OCI-LY3 (cell line): ENCODE results near the gene GRM2.

Source experiments
- H2AFZ ChIP-seq: fragments of 200-600, 300-600 bp; shearing (Covaris generic); 2 replicates; pipeline ENCODE4 v1.6.0; 2014; ENCODE audit warnings: antibody characterized with exemption, low read depth, low read length
- H3K27ac ChIP-seq: fragments of 200-600, 300-600 bp; sonication (generic); 2 replicates; pipeline ENCODE4 v1.5.1; 2014; ENCODE audit warnings: mild to moderate bottlenecking, low read length, moderate library complexity, mixed read lengths
- H3K27me3 ChIP-seq: fragments of 200-600, 300-600 bp; sonication (generic); 2 replicates; pipeline ENCODE4 v1.6.1; 2014; ENCODE audit warnings: low read depth, low read length, mixed read lengths
- H3K36me3 ChIP-seq: fragments of 200-600, 300-600 bp; sonication (generic); replicated peaks from 2 replicates; pipeline ENCODE3; 2014; ENCODE audit warnings: low read depth, low read length, mixed read lengths
- H3K4me1 ChIP-seq: fragments of 300-600, 200-600 bp; sonication (generic); 2 replicates; pipeline ENCODE4 v1.6.1; 2014; ENCODE audit warnings: low read length, mixed read lengths
- H3K4me2 ChIP-seq: fragments of 200-600, 300-600 bp; sonication (generic); 2 replicates; pipeline ENCODE4 v1.6.1; 2014; ENCODE audit warnings: low read length, mixed read lengths
- H3K4me3 ChIP-seq: fragments of 300-600, 200-600 bp; sonication (generic); 2 replicates; pipeline ENCODE4 v1.5.1; 2014; ENCODE audit warnings: antibody characterized with exemption, mild to moderate bottlenecking, low read length, moderate library complexity
- H3K79me2 ChIP-seq: fragments of 300-600, 200-600 bp; shearing (Covaris generic); 2 replicates; pipeline ENCODE4 v1.6.1; 2014; ENCODE audit warnings: mild to moderate bottlenecking, low read length, mixed read lengths
- H3K9ac ChIP-seq: fragments of 300-600, 200-600 bp; shearing (Covaris generic); 2 replicates; pipeline ENCODE4 v1.6.0; 2014; ENCODE audit warnings: mild to moderate bottlenecking, low read length, moderate library complexity
- H3K9me3 ChIP-seq: fragments of 200-600, 300-600 bp; shearing (Covaris generic); 2 replicates; pipeline ENCODE4 v1.6.1; 2014; ENCODE audit warnings: low read length, mixed read lengths; ENCODE audit not compliant: insufficient read depth
- H4K20me1 ChIP-seq: fragments of 200-600, 300-600 bp; sonication (generic); 2 replicates; pipeline ENCODE4 v1.6.1; 2016; ENCODE audit warnings: low read length, mixed read lengths; ENCODE audit not compliant: insufficient read depth
- CTCF ChIP-seq: fragments of 200-600, 300-600 bp; sonication (generic); IDR thresholded peaks from 2 replicates; pipeline ENCODE4 v1.5.1; 2014; ENCODE audit warnings: antibody characterized with exemption, low read length, low read depth
- EZH2phosphoT487 ChIP-seq: fragments of 200-600 bp; shearing (Covaris generic); IDR thresholded peaks from 2 replicates; pipeline ENCODE4 v1.6.1; 2018; ENCODE audit warnings: antibody characterized with exemption, mixed run types, low read depth

GRM2 gene

GRCh38 chr3:51680196-51680595 is 26.7 kb upstream of the GRM2 start:
- Histone ChIP-seq H4K20me1 (peaks cover 23% of the 10 kb centered on the region), H3K4me2 (no peak overlapping the region), H3K9me3 (no peaks in the 10 kb centered on the region), H3K79me2 (no peaks in the 10 kb centered on the region; the same call in 1 of the 2 replicates), H3K27ac (no peak overlapping the region), H2AFZ (no peak overlapping the region), H3K36me3 (peaks cover 33% of the 10 kb centered on the region), H3K4me1 (peaks cover 10% of the 10 kb centered on the region), H3K27me3 (no peaks in the 10 kb centered on the region), H3K9ac (no peak overlapping the region), H3K4me3 (no peak overlapping the region)
- TF ChIP-seq EZH2phosphoT487, result no peak
- TF ChIP-seq CTCF, result no peak

DNA sequence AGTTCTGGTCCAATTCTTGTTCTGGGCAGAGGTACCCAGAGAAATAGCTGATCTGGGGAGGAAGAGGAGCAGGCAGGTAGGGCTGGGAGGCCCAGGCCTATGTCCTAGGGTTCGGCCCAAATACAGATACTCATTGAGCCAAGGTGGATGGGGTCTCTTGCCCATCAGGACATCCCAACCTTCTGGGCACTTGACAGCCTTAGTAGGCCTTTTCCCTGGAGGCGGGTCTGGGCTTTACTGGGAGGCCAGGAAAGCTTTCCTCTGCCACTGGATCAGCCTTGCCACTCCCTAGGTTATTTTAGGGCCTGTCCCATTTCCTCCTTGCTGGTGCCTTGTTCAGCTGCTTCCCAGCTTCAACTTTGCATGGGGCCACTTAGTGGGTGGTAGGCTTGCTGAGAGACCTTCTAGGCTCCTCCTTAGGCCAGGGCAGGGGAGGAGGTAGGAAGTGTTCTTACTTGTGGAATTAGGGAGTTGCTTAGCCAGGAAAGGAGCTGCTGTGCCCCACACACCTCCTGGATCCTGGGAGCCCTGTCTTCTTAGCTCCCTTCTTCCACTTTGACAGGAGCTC is 26.1 kb upstream of the GRM2 start:
- Histone ChIP-seq H3K27me3 (no peaks in the 10 kb centered on the region), H2AFZ (no peak overlapping the region), H3K9ac (no peak overlapping the region), H4K20me1 (peaks cover 23% of the 10 kb centered on the region), H3K9me3 (no peaks in the 10 kb centered on the region), H3K4me3 (no peak overlapping the region), H3K79me2 (no peaks in the 10 kb centered on the region; the same call in 1 of the 2 replicates), H3K36me3 (peaks cover 34% of the 10 kb centered on the region), H3K4me2 (no peak overlapping the region), H3K4me1 (peaks cover 10% of the 10 kb centered on the region), H3K27ac (no peak overlapping the region)
- TF ChIP-seq EZH2phosphoT487 (no peak), CTCF (no peak)

DNA sequence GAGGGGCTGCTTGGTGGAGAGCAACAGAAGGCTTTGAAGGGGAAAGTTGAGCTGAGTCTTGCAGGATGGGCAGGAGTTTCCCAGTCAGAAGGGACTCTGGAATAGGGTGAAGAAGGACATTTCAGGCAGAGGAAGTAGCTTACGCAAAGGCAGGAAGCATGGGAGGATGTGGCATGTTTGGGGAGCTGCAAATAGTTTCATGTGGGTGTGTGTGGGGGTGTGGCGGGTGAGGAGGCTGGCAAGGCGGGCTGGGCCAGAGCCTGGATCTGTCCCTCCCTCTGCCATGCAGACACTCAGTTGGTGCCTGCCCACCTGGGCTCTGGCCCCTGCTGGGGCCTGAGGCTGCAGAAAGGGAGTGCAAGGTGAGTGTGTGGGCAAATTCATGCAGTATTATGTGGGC is 25.4 kb upstream of the GRM2 start:
- H3K4me3 ChIP-seq, result no peak overlapping the region
- no peak overlapping the region for H3K27ac ChIP-seq
- no peak overlapping the region for H3K4me2 ChIP-seq
- no peak overlapping the region for H2AFZ ChIP-seq
- H3K27me3 ChIP-seq, result no peaks in the 10 kb centered on the region
- no peaks in the 10 kb centered on the region for H3K9me3 ChIP-seq
- H3K36me3 ChIP-seq, result peaks cover 38% of the 10 kb centered on the region
- H3K79me2 ChIP-seq, result no peaks in the 10 kb centered on the region; the same call in 1 of the 2 replicates
- H3K4me1 ChIP-seq, result peaks cover 10% of the 10 kb centered on the region
- TF ChIP-seq EZH2phosphoT487 (no peak), CTCF (no peak)
- peaks cover 23% of the 10 kb centered on the region for H4K20me1 ChIP-seq
- no peak overlapping the region for H3K9ac ChIP-seq

DNA sequence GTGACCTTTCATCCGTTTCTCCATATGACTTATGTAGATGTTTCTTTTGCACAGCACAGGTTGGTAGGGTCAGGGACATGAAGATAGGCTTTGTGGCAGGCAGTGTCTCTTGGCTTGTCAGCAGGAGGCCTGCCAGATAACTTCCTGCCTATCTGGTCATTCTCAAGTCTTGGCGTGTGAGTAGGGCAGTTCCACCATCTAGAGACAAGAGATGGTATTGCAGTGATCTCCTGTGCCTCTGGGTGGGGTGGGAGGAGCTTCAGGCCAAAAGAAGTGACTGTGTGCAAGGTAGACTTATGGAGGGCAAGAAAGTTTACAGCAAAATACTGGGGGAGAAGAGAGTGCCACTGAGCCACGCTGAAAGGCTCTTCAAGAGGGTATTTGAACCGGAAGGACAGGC is 24.8 kb upstream of the GRM2 start:
- H3K27ac ChIP-seq, result no peak overlapping the region
- no peaks in the 10 kb centered on the region for H3K27me3 ChIP-seq
- peaks cover 38% of the 10 kb centered on the region for H3K36me3 ChIP-seq
- H3K4me1 ChIP-seq, result peaks cover 10% of the 10 kb centered on the region
- no peaks in the 10 kb centered on the region; the same call in 1 of the 2 replicates for H3K79me2 ChIP-seq
- no peak overlapping the region for H2AFZ ChIP-seq
- no peaks in the 10 kb centered on the region for H3K9me3 ChIP-seq
- H3K4me2 ChIP-seq, result no peak overlapping the region
- peak; percentile 85 for TF ChIP-seq CTCF
- TF ChIP-seq EZH2phosphoT487, result no peak
- H3K4me3 ChIP-seq, result no peak overlapping the region
- H4K20me1 ChIP-seq, result peaks cover 23% of the 10 kb centered on the region
- no peak overlapping the region for H3K9ac ChIP-seq
